CD4-positive, alpha-beta T cell treated with Interleukin-10 for 1 hour (primary cell): Measurements from ENCODE around the gene KCTD21.
"Not testable (repeated sequence)": the region's sequence is repeated elsewhere in the genome, so short reads cannot be mapped to it uniquely, and the experiment has no call there.

Experiments
- DNase-seq: peaks from one replicate; pipeline ENCODE4 v3.0.0-alpha.2; 2020

Gene KCTD21, protein sequence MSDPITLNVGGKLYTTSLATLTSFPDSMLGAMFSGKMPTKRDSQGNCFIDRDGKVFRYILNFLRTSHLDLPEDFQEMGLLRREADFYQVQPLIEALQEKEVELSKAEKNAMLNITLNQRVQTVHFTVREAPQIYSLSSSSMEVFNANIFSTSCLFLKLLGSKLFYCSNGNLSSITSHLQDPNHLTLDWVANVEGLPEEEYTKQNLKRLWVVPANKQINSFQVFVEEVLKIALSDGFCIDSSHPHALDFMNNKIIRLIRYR

DNA sequence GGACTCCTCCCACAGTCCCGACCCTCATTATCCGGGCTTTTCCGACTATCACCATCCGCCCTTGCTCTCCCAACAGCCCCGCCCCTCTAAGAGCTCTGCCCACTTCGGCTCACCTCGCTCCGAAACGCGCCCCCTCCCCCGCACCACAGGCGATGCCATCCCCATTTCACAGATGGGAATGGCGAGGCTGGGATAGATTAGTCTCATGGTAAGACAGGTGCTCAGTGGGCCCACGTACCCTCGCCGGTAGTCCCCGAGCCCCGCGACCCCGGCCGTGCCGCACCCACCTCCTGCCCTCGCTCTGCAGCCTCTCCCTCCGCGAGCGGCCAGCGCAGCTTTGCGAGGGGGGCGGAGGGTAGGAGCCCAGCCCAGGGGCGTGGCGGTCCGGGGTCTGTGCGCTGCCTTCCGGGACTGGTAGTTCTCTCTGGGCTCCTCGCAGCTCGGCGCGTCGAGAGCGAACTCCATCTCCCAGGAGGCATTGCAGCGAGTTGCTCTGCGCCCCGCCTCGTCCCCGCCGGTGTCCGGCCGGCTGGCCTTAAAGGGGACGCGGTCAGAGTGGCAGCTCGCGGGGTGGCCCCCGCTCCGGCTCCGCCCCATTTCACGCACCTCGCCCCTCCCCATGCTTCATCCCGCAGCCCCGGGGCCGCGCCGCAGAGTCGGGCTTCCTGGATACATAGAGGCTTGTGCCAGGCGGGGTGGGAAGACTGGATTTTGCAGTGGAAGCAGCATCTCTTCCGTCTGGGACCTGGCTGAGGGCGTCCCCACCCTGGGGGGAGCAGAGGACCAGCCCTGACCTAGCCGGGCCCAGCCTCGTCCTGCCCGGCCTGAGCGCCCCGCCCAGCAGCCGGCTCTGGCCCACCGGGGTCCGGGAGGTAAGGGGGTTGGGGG, at the start of gene KCTD21, which contains the start of gene USP35:
Gene KCTD21, minus strand, starts transcription at position 341 of the 888 bp plus-strand sequence. CDS start 14,072 bp downstream, outside the sequence.
Gene USP35, plus strand, starts transcription at position 634 of the 888 bp plus-strand sequence. CDS start 7,327 bp downstream, outside the sequence.
- peak; percentile 93 for DNase-seq

- DNase-seq: no peak
These were observed 49.0 kb upstream of the KCTD21 start for GRCh38 chr11:78237293-78238046.

- DNase-seq: no peak
These were observed 45.6 kb upstream of the KCTD21 start for GRCh38 chr11:78234006-78234405.

- DNase-seq: not testable (repeated sequence)
These were observed 44.6 kb upstream of the KCTD21 start for GRCh38 chr11:78233046-78233445.

DNA sequence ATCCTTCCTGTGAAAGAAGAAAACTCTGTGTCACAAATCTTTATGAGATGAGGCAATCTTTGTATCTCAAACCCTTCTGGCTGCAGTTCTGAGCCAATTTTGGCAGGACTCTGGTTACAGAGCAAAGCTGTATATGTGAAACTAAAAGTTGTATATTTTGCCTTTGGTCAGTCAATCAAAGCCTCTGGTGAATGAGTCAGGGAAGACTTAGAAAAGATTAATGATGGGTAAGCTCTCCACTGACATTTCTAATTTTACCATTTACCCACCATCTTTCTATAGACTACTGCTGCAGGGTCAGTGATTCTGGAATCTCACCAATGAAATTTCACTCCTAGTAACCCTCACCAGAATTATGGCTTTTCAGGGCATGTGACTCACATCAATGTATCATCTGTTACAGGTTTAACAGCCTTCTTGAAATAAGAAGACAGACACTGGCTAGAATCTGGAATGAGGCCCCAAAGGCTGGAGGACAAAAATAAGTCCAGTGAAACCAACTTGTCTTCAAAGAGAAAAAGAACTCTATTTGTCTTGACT, 43.6 kb upstream of the KCTD21 start:
- DNase-seq: no peak

DNA sequence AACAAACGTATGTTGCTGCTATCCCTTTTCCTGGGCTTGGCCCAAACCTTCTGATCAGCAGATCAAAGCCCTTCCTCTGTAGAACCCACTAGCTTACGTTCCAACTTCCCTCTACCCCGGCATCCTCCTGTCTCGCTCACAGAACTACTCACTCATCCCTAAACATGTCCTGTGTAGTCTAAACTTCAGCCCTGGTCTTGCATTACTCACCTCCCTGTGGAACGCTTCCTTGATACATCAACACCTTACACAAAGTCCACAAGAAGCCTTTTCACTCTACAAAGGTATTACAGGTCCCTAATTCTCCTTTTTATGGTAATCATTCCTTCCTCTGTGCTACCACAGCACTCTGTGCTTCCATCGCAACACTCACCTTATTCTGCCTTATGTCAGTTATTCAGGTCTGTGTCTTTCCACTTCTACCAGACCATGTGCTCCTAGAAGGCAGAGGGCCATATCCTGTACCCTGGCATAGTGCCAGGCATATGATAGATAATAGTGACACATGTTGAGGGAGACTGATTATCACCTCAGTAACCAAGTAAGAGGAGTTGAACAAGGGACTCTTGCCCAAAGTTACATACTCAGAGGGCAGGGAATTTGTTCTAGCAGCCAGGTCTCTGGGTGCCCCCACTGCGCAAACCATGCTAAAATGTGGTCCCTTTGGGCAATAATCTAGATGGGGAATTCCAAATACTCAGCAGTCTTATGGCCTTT, 41.9 kb upstream of the KCTD21 start:
- DNase-seq: no peak

GRCh38 chr11:78229106-78229505, 40.7 kb upstream of the KCTD21 start:
- no peak for DNase-seq

DNA sequence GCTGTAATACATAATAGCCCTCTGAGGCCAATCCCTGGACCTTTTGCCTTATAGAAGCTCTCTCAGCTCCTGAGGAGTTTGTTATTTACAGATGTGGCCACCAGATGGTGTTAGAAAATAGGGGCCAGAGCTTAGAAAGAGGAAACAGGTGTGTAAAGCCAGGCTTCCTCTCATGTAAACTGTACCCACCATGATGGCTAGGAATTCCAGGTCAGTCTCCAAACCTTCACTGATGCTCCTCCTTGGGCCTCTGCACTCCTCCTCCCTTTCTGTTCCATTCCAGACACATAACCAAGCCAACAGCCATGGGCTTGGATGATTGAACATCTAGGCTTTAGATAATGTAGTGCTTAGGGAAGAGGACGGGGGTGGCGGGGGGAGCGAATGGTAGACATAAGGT, 40.0 kb upstream of the KCTD21 start:
- peak; percentile 39 for DNase-seq

- DNase-seq: no peak
These were observed 39.5 kb upstream of the KCTD21 start for GRCh38 chr11:78227921-78228320.

GRCh38 chr11:78226684-78227680, 38.6 kb upstream of the KCTD21 start:
- DNase-seq: no peak

DNA sequence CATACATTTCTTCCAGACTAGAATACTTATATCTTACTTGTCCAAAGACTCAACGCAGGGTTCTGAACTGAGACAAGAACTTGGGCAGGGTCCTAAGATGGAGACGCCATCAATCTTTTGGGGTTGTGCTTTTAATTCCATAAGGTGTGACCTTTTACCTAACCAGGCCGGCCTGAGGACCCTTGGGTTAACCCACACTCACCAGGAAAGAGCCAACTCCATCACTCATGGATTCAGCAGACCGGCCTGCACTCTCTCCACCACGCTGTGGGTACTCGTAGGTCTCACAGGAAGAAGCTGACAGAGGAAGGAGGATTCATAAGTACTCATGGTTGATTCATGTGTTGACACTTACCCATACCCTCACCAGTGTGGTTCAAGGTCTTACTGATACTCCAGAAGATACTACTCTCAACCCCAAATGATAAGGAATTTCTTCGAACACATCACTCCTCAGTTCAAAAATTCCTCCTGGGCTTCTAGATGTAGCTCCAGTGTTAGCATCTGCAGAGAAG, 36.5 kb upstream of the KCTD21 start:
- no peak for DNase-seq

GRCh38 chr11:78224506-78224905, 36.1 kb upstream of the KCTD21 start:
- DNase-seq: no peak

DNA sequence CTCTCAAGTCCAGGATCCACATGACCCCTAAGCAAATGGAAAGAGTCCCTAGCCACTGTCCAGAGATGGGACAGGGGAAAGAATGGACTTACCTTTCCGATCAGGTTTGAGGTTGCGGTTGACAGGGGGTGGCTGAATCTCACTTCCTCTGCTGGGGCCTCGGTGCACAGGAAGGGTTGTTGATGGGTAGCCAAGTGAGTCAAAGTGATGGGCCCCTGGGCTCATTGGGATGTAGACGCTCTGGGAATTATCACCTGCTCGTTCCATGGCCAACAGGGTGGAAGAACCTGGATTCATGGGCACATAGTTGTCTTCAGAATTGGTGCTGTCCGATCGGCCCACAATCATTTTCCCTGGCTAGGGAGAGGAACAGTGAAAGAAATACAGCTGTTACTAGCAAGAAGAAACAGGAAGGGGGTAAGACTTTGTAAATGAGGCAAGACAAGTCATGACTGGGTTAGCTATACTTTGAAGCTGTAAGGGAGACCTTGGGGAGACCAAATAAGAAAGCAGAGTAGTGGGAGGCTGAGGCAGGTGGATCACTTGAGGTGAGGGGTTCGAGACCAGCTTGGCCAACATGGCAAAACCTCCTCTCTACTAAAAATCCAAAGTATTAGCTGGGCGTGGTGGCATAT, 35.0 kb upstream of the KCTD21 start:
- DNase-seq: no peak

DNA sequence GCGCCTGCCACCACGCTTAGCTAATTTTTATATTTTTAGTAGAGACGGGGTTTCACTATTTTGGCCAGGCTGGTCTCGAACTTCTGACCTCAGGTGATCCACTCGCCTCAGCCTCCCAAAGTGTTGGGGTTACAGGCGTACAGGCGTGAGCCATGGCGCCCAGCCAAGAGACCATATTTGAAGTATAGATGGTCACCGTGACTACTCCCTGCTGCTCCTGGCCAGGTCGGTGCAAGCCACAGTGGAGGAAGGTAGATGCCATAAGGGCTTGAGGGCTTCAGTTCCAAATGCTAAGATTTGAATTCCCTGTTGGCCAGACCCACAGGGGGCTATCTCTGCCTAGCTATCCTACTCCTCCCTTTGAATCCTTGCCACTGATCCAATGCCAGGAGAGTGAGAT, 34.3 kb upstream of the KCTD21 start:
- not testable (repeated sequence) for DNase-seq

GRCh38 chr11:78221396-78222315, 33.2 kb upstream of the KCTD21 start:
- DNase-seq: no peak

DNA sequence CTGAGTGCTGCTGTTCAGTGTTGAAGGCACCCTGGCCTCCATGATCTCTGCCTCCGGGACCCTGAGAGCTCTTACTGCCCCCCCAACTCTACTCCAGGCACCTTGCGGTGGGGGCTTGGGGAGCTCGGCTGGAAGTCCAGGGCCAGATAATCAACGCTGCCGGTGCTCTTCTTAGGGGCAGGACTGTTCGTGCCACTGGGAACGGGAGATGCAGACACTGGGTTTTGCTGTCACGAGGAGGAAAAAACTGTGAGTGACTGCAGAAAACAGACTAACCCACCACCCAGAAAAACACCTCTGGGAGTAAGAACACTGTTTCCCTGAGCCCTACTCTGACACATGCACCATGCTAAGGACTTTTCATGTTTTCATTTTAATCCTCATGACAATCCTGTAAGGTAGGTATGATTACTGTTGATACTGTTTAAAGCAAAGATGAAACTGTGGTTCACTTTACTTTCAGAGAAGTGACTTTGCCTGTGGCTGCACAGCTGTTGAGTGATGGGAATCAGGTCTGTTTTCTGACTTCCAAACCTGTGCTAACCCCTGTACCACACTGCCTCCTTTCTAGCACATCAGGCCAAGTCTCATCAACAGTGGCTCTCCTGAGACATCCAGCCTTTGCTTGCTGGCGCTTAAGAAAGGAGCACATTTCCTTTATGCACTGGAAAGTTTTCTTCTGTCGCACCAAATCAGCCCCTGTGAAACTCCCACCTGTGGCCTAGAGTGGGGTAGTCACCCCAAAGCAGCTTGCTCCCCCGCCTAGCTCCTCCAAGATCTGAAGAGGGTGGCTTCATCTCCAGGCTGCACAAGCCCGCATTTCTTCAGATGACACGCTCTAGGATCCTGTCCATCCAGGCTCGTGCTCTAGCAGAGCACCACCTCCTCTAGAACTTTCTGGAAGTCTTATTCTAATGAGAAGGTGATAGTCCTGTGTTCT, 32.1 kb upstream of the KCTD21 start:
- no peak for DNase-seq

- DNase-seq: no peak
These were observed 31.2 kb upstream of the KCTD21 start for GRCh38 chr11:78219493-78220217.
